HG02610 (cell line): ENCODE measurements around the gene SLC43A3.
A peak's percentile ranks its signal among the peaks of the same experiment; 100 is the strongest.

Experiments used
- ATAC-seq: cut with Tn5 transposase; IDR thresholded peaks from one replicate; pipeline ENCODE4 v1.9.1; 2021; ENCODE audit warnings: mild to moderate bottlenecking, moderate library complexity; ENCODE audit not compliant: unreplicated experiment

Gene SLC43A3

GRCh38 chr11:57426929-57427726 is at the start of gene SLC43A3:
TSS of gene SLC43A3 (minus strand) at chr11:57427121. CDS start at chr11:57426172, 949 bp downstream.
- ATAC-seq, result peak; percentile 55

GRCh38 chr11:57476047-57476756 is 49.3 kb upstream of the SLC43A3 start:
- peak; percentile 20 for ATAC-seq

- peak; percentile 35 for ATAC-seq
These were observed 48.7 kb upstream of the SLC43A3 start for GRCh38 chr11:57475671-57476046.

GRCh38 chr11:57475191-57475590 is 48.3 kb upstream of the SLC43A3 start:
- no peak for ATAC-seq

- ATAC-seq, result no peak
These were observed 47.8 kb upstream of the SLC43A3 start for GRCh38 chr11:57474803-57475115.

GRCh38 chr11:57474017-57474802 is 47.3 kb upstream of the SLC43A3 start:
- no peak for ATAC-seq

GRCh38 chr11:57473285-57473841 is 46.4 kb upstream of the SLC43A3 start:
- no peak for ATAC-seq

GRCh38 chr11:57471496-57471895 is 44.6 kb upstream of the SLC43A3 start:
- no peak for ATAC-seq

GRCh38 chr11:57469268-57469667 is 42.3 kb upstream of the SLC43A3 start:
- ATAC-seq, result no peak

- ATAC-seq, result no peak
These were observed 41.4 kb upstream of the SLC43A3 start for GRCh38 chr11:57468276-57468675.

- no peak for ATAC-seq
These were observed 40.7 kb upstream of the SLC43A3 start for GRCh38 chr11:57467508-57468157.

- no peak for ATAC-seq
These were observed 39.8 kb upstream of the SLC43A3 start for GRCh38 chr11:57466680-57467079.

GRCh38 chr11:57464539-57465181 is 37.7 kb upstream of the SLC43A3 start:
- ATAC-seq, result no peak

GRCh38 chr11:57463671-57464538 is 37.0 kb upstream of the SLC43A3 start:
- no peak for ATAC-seq

GRCh38 chr11:57462597-57462996 is 35.7 kb upstream of the SLC43A3 start:
- ATAC-seq, result no peak

- ATAC-seq, result no peak
These were observed 35.0 kb upstream of the SLC43A3 start for GRCh38 chr11:57461841-57462489.

- no peak for ATAC-seq
These were observed 34.1 kb upstream of the SLC43A3 start for GRCh38 chr11:57460758-57461749.
